Endothelial cell of umbilical vein (primary cell): ENCODE results near the gene MEGF11. TPM values are rescaled to one million over a fixed set of nuclear protein-coding genes. Genes with fewer than 3 reads are reported as not detected.

ENCODE experiments used
- BruUV-seq: library from RNA; stranded (reverse); fragments of 400-500 nt; replicated peaks from 2 replicates; lab custom pipeline; 2021; lab: Mats Ljungman, UMichigan
- CTCF ChIA-PET: fragments of 300-600, 350-600 bp; sonication (Branson Sonifier 250); formaldehyde crosslinking; loops from one replicate; lab custom pipeline; 2021; ENCODE audit warnings: antibody characterized with exemption, inconsistent platforms; lab: Charles Lee
- POLR2A ChIA-PET: fragments of 300-600, 350-600 bp; sonication (Branson Sonifier 250); formaldehyde crosslinking; loops from one replicate; lab custom pipeline; 2021; ENCODE audit warnings: antibody characterized with exemption, inconsistent platforms; lab: Charles Lee
- DNase-seq: peaks from one replicate; pipeline ENCODE4 v3.0.0-alpha.2; 2011; ENCODE audit warnings: low read depth, low spot score
- FAIRE-seq: peaks from 2 replicates; lab custom pipeline; 2011; peaks lifted over from hg19 to GRCh38; lab: Jason Lieb, UNC
- H2AFZ ChIP-seq: 2 replicates; pipeline ENCODE4 v1.6.0; 2012; ENCODE audit warnings: low read depth, low read length, control low read depth, inconsistent platforms
- H3K27ac ChIP-seq: 2 replicates; pipeline ENCODE4 v1.5.1; 2011; ENCODE audit warnings: low read depth, mild to moderate bottlenecking, control low read depth, low read length, moderate library complexity; ENCODE audit not compliant: insufficient read depth
- H3K27me3 ChIP-seq, 2 experiments: 2 replicates each; pipeline versions ENCODE4 v1.6.0 to v1.6.1; 2011; ENCODE audit warnings: low read length in 2 of 2, mixed read lengths in 1 of 2; ENCODE audit not compliant: control insufficient read depth in 2 of 2, insufficient read depth in 2 of 2
- H3K36me3 ChIP-seq, 2 experiments: 2 replicates in 1 of 2; 3 replicates in 1 of 2; pipeline ENCODE4 v1.5.1; 2011; ENCODE audit warnings: low read length in 2 of 2, mild to moderate bottlenecking in 1 of 2, moderate library complexity in 1 of 2; ENCODE audit not compliant: control insufficient read depth in 2 of 2, insufficient read depth in 2 of 2; ENCODE audit errors: extremely low read depth in 1 of 2
- H3K4me1 ChIP-seq: 3 replicates; pipeline ENCODE4 v1.5.1; 2011; ENCODE audit warnings: mild to moderate bottlenecking, low read length; ENCODE audit not compliant: control insufficient read depth, insufficient read depth; ENCODE audit errors: extremely low read depth
- H3K4me2 ChIP-seq: 2 replicates; pipeline ENCODE4 v1.6.1; 2011; ENCODE audit warnings: low read length, control low read depth, mixed read lengths; ENCODE audit not compliant: insufficient read depth
- H3K4me3 ChIP-seq, 3 experiments: fragments of 200-600 bp in 1 of 3; sonication (generic), shearing (Covaris generic) in 1 of 3; replicated peaks in 1 of 3; 2 replicates each; pipeline ENCODE4 v1.5.1; 2011 to 2016; ENCODE audit warnings: control low read depth in 3 of 3, low read length in 3 of 3, mild to moderate bottlenecking in 2 of 3, inconsistent platforms in 1 of 3, low read depth in 1 of 3, moderate library complexity in 1 of 3; ENCODE audit not compliant: insufficient read depth in 1 of 3
- H3K79me2 ChIP-seq: 2 replicates; pipeline ENCODE4 v1.6.0; 2012; ENCODE audit warnings: low read length, inconsistent platforms; ENCODE audit not compliant: control insufficient read depth, insufficient read depth
- H3K9ac ChIP-seq: replicated peaks from 2 replicates; pipeline ENCODE3; 2011; ENCODE audit warnings: low read length, control low read depth; ENCODE audit not compliant: insufficient read depth; ENCODE audit errors: extremely low read depth
- H3K9me1 ChIP-seq: replicated peaks from 3 replicates; pipeline ENCODE4 v1.6.0; 2011; ENCODE audit warnings: mild to moderate bottlenecking, low read length; ENCODE audit not compliant: control insufficient read depth, insufficient read depth; ENCODE audit errors: extremely low read depth
- H3K9me3 ChIP-seq: replicated peaks from 2 replicates; pipeline ENCODE4 v1.5.1; 2012; ENCODE audit warnings: low read length, inconsistent platforms; ENCODE audit not compliant: control insufficient read depth, insufficient read depth
- H4K20me1 ChIP-seq: replicated peaks from 2 replicates; pipeline ENCODE3; 2011; ENCODE audit warnings: mild to moderate bottlenecking, low read length; ENCODE audit not compliant: control insufficient read depth, insufficient read depth; ENCODE audit errors: extremely low read depth
- CTCF ChIP-seq, 2 donors: IDR thresholded peaks; 1 replicate in 1 of 2; 2 replicates in 1 of 2; pipeline ENCODE4 v1.5.1; 2011; ENCODE audit warnings: low read length in 2 of 2, mild to moderate bottlenecking in 2 of 2, moderate library complexity in 2 of 2, control low read depth in 1 of 2, inconsistent platforms in 1 of 2, low read depth in 1 of 2; ENCODE audit not compliant: insufficient read depth in 1 of 2; ENCODE audit errors: extremely low read depth in 1 of 2
- EZH2 ChIP-seq: IDR thresholded peaks from 2 replicates; pipeline ENCODE4 v1.6.1; 2012; ENCODE audit warnings: borderline replicate concordance, low read depth, mild to moderate bottlenecking, moderate library complexity, low read length, inconsistent platforms; ENCODE audit not compliant: severe bottlenecking
- FOS ChIP-seq: IDR thresholded peaks from 2 replicates; pipeline ENCODE4 v1.6.1; 2011; ENCODE audit warnings: mild to moderate bottlenecking, low read length, moderate library complexity, borderline replicate concordance; ENCODE audit not compliant: insufficient read depth
- GATA2 ChIP-seq: IDR thresholded peaks from 2 replicates; pipeline ENCODE4 v1.7.0; 2011; ENCODE audit warnings: low read depth, mild to moderate bottlenecking, moderate library complexity, mixed read lengths, low read length; ENCODE audit not compliant: insufficient read length, insufficient read depth
- JUN ChIP-seq: IDR thresholded peaks from 2 replicates; pipeline ENCODE4 v1.6.1; 2011; ENCODE audit warnings: borderline replicate concordance, low read depth; ENCODE audit not compliant: insufficient read length, insufficient read depth
- MYC ChIP-seq: IDR thresholded peaks from one replicate; pipeline ENCODE4 v1.6.1; 2011; ENCODE audit warnings: mild to moderate bottlenecking, low read depth, low read length
- POLR2A ChIP-seq: IDR thresholded peaks from 2 replicates; pipeline ENCODE4 v1.6.1; 2012; ENCODE audit warnings: low read depth, mild to moderate bottlenecking, control low read depth, low read length
- POLR2AphosphoS5 ChIP-seq: IDR thresholded peaks from 2 replicates; pipeline ENCODE4 v1.6.1; 2012; ENCODE audit warnings: low read depth, mild to moderate bottlenecking, control low read depth, low read length, moderate library complexity; ENCODE audit not compliant: insufficient read depth
- dilution Hi-C: fragments of 300-500 bp; cut with MboI; formaldehyde crosslinking; loops from one replicate; pipeline ENCODE4 v1.15.0; 2019; ENCODE audit warnings: low sequenced_read_pairs; ENCODE audit not compliant: extremely low pct_ligation_motif_present
- intact Hi-C: fragments of 100-400 bp; cut with micrococcal nuclease; formaldehyde crosslinking; loops from one replicate; pipeline ENCODE4 v1.10.0; 2022
- polyA plus RNA-seq, 4 experiments: library from polyadenylated mRNA; depleted of rRNA in 3 of 4; stranded (reverse) in 3 of 4; unstranded in 1 of 4; fragments of >200 nt; gene quantifications; 2 replicates each; pipeline versions ENCODE4 v1.2.1 to v1.2.3, GENCODE V29; 2011 to 2012; ENCODE audit warnings: missing spikeins in 1 of 4
- total RNA-seq: library from RNA; stranded (reverse); gene quantifications from 2 replicates; pipeline ENCODE4 v1.2.3, GENCODE V29; 2021
- TF ChIP-seq, protein P1 (sequence below): IDR thresholded peaks from 2 replicates; pipeline ENCODE4 v1.6.1; 2011; ENCODE audit not compliant: insufficient read depth, insufficient read length

The MEGF11 gene
- total and polyA plus RNA-seq, 2 donors (not counting 3 experiments of a cell fraction or from before 2014, with no cell fraction given), result not detected

- BruUV-seq, result no TSS peak
- H2AFZ ChIP-seq, result no peak overlapping the region
- no peak overlapping the region for H3K4me2 ChIP-seq
- TF ChIP-seq JUN (no peak), MYC (no peak), FOS (no peak), CTCF (IDR thresholded peaks at IDR 0.05; ENCODE audit: extremely low read depth in 1 of 2, insufficient read depth in 1 of 2, low read depth in 1 of 2, low read length in 2 of 2) (no peak), POLR2A (no peak), POLR2AphosphoS5 (no peak), EZH2 (no peak), GATA2 (no peak)
- TF ChIP-seq, protein P1, sequence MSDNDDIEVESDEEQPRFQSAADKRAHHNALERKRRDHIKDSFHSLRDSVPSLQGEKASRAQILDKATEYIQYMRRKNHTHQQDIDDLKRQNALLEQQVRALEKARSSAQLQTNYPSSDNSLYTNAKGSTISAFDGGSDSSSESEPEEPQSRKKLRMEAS, result no peak
- no peaks in the 10 kb centered on the region for H4K20me1 ChIP-seq
- intact Hi-C loops, result no loop called here
- no peaks in the 10 kb centered on the region for H3K36me3 ChIP-seq
- DNase-seq (no peak), FAIRE-seq (no peak)
- H3K9me1 ChIP-seq, result no peaks in the 10 kb centered on the region
- peaks cover 6 to 10% of the 10 kb centered on the region in 2 experiments for H3K27me3 ChIP-seq
- no peaks in the 10 kb centered on the region for H3K79me2 ChIP-seq
- H3K4me1 ChIP-seq, result no peaks in the 10 kb centered on the region
- no peaks in the 10 kb centered on the region for H3K9me3 ChIP-seq
- H3K9ac ChIP-seq, result no peak overlapping the region
- dilution Hi-C loops, result no loop called here
- H3K4me3 ChIP-seq, result no peak overlapping the region
- ChIA-PET CTCF (interaction anchor here (1.0 to 1.5 kb wide), 3 partner anchors 8 to 267 kb away, joined by 3 to 5 read pairs (median 4); no protein-coding TSS in a partner anchor), POLR2A (no interaction called here)
- no peak overlapping the region for H3K27ac ChIP-seq
Measured at GRCh38 chr15:66232267-66232625, 21.3 kb downstream of the MEGF11 start.
